HCT116 (cell line): ENCODE data around the gene PCLO. TPM values are rescaled to one million over a fixed set of nuclear protein-coding genes. Genes with fewer than 3 reads are reported as not detected.

Experiments
- ATAC-seq: fragments of 200-7000 bp; cut with Tn5 transposase; 2 replicates; pipeline ENCODE4 v1.9.1; 2020; ENCODE audit warnings: mild to moderate bottlenecking, moderate library complexity
- BruUV-seq: library from RNA; stranded (reverse); fragments of 400-500 nt; replicated peaks from 2 replicates; lab custom pipeline; 2021; lab: Mats Ljungman, UMichigan
- CTCF ChIA-PET: fragments of 300-600 bp; sonication (Branson Sonifier 250); formaldehyde crosslinking; loops from one replicate; lab custom pipeline; 2021; ENCODE audit warnings: antibody characterized with exemption; lab: Charles Lee
- POLR2A ChIA-PET: fragments of 300-600, 350-600 bp; sonication (Branson Sonifier 250); formaldehyde crosslinking; loops from one replicate; lab custom pipeline; 2021; ENCODE audit warnings: antibody characterized with exemption; lab: Charles Lee
- RAD21 ChIA-PET, 2 experiments: fragments of 300-600 bp; sonication (Branson Sonifier 250); formaldehyde crosslinking; loops; one replicate each; lab custom pipeline; 2023; ENCODE audit warnings: low total read pairs in 2 of 2; ENCODE audit not compliant: uncharacterized antibody in 2 of 2, unreplicated experiment in 2 of 2, low non-redundant PET in 1 of 2; lab: Charles Lee
- DNase-seq: peaks from one replicate; pipeline ENCODE4 v3.0.0-alpha.2; 2010; ENCODE audit warnings: low read depth, low spot score
- H2AFZ ChIP-seq: fragments of 200-600 bp; shearing (Covaris generic), sonication (generic); 2 replicates; pipeline ENCODE4 v1.6.1; 2017; ENCODE audit warnings: low read depth, mixed run types, mixed read lengths, antibody characterized with exemption, low read length; ENCODE audit not compliant: poor library complexity, severe bottlenecking
- H3K27ac ChIP-seq: 2 replicates; pipeline ENCODE4 v1.5.1; 2012; ENCODE audit warnings: low read depth, low read length
- H3K27me3 ChIP-seq: fragments of 200-600 bp; sonication (generic); 2 replicates; pipeline ENCODE4 v1.6.1; 2016; ENCODE audit warnings: mixed run types, low read length, mixed read lengths; ENCODE audit not compliant: insufficient read depth
- H3K36me3 ChIP-seq, 2 experiments: fragments of 200-500 bp in 1 of 2; fragments of 200-600 bp in 1 of 2; sonication (Bioruptor generic) in 1 of 2; sonication (generic) in 1 of 2; 2 replicates each; pipeline versions ENCODE4 v1.5.1 to v1.6.1; 2014 to 2016; ENCODE audit warnings: low read length in 2 of 2, inconsistent platforms in 1 of 2, mixed read lengths in 1 of 2, mixed run types in 1 of 2; ENCODE audit not compliant: insufficient read depth in 2 of 2, control insufficient read depth in 1 of 2
- H3K4me1 ChIP-seq, 2 experiments: fragments of 200-600 bp in 1 of 2; sonication (generic) in 1 of 2; 2 replicates each; pipeline versions ENCODE4 v1.5.1 to v1.6.1; 2012 to 2017; ENCODE audit warnings: low read length in 2 of 2, inconsistent platforms in 1 of 2, mild to moderate bottlenecking in 1 of 2, mixed read lengths in 1 of 2, mixed run types in 1 of 2, moderate library complexity in 1 of 2; ENCODE audit not compliant: insufficient read depth in 2 of 2, control insufficient read depth in 1 of 2
- H3K4me2 ChIP-seq: fragments of 200-600 bp; sonication (generic); 2 replicates; pipeline ENCODE4 v1.6.1; 2017; ENCODE audit warnings: mixed run types, low read length, mixed read lengths
- H3K4me3 ChIP-seq, 2 experiments: fragments of 200-600 bp in 1 of 2; sonication (generic) in 1 of 2; replicated peaks in 1 of 2; 2 replicates each; pipeline ENCODE4 v1.5.1; 2011 to 2016; ENCODE audit warnings: low read length in 2 of 2, control low read depth in 1 of 2, low read depth in 1 of 2, mild to moderate bottlenecking in 1 of 2, mixed read lengths in 1 of 2, mixed run types in 1 of 2
- H3K79me2 ChIP-seq: fragments of 200-600 bp; sonication (generic); 2 replicates; pipeline ENCODE4 v1.6.1; 2017; ENCODE audit warnings: mild to moderate bottlenecking, mixed run types, low read length, moderate library complexity, mixed read lengths; ENCODE audit not compliant: insufficient read depth
- H3K9ac ChIP-seq: fragments of 200-600 bp; sonication (generic); 2 replicates; pipeline ENCODE4 v1.6.1; 2016; ENCODE audit warnings: low read length, mixed read lengths
- H3K9me2 ChIP-seq: fragments of 200-600 bp; sonication (generic), shearing (Covaris generic); 2 replicates; pipeline ENCODE4 v1.6.1; 2017; ENCODE audit warnings: mixed run types, mild to moderate bottlenecking, moderate library complexity; ENCODE audit not compliant: insufficient read depth
- H3K9me3 ChIP-seq, 2 experiments: fragments of 200-500 bp in 1 of 2; fragments of 200-600 bp in 1 of 2; sonication (Bioruptor generic) in 1 of 2; sonication (generic) in 1 of 2; 2 replicates each; pipeline ENCODE4 v1.6.1; 2014 to 2017; ENCODE audit warnings: low read length in 2 of 2, mixed read lengths in 2 of 2, inconsistent platforms in 1 of 2, low read depth in 1 of 2, mild to moderate bottlenecking in 1 of 2, mixed run types in 1 of 2, moderate library complexity in 1 of 2; ENCODE audit not compliant: control insufficient read depth in 1 of 2, insufficient read depth in 1 of 2
- H4K20me1 ChIP-seq: fragments of 200-600 bp; sonication (generic), shearing (Covaris generic); 2 replicates; pipeline ENCODE4 v1.6.1; 2017; ENCODE audit warnings: mixed run types, mild to moderate bottlenecking, moderate library complexity; ENCODE audit not compliant: insufficient read depth
- ATF3 ChIP-seq: IDR thresholded peaks from 2 replicates; pipeline ENCODE4 v1.6.1; 2012
- CBX3 ChIP-seq: IDR thresholded peaks from 2 replicates; pipeline ENCODE4 v1.6.1; 2012; ENCODE audit warnings: low read depth
- CEBPB ChIP-seq: IDR thresholded peaks from 2 replicates; pipeline ENCODE4 v1.6.1; 2012; ENCODE audit warnings: low read depth
- CTCF ChIP-seq, 3 experiments: fragments of 200-600 bp in 1 of 3; sonication (generic) in 1 of 3; IDR thresholded peaks in 2 of 3; conservative IDR thresholded peaks in 1 of 3; 2 replicates each; pipeline ENCODE4 v1.5.1; 2012 to 2017; ENCODE audit warnings: low read depth in 2 of 3, low read length in 2 of 3, antibody characterized with exemption in 1 of 3, borderline replicate concordance in 1 of 3, control low read depth in 1 of 3, mild to moderate bottlenecking in 1 of 3, mixed read lengths in 1 of 3, mixed run types in 1 of 3, moderate library complexity in 1 of 3; ENCODE audit not compliant: insufficient read depth in 1 of 3
- EGR1 ChIP-seq: IDR thresholded peaks from 2 replicates; pipeline ENCODE4 v1.6.1; 2012; ENCODE audit warnings: low read depth
- ELF1 ChIP-seq: IDR thresholded peaks from 2 replicates; pipeline ENCODE4 v1.6.1; 2012; ENCODE audit warnings: low read depth, borderline replicate concordance
- EZH2phosphoT487 ChIP-seq: fragments of 200-600 bp; IDR thresholded peaks from 2 replicates; pipeline ENCODE4 v1.6.1; 2018; ENCODE audit warnings: antibody characterized with exemption, borderline replicate concordance
- FOSL1 ChIP-seq: IDR thresholded peaks from 2 replicates; pipeline ENCODE4 v1.6.1; 2012; ENCODE audit warnings: low read depth
- JUND ChIP-seq: IDR thresholded peaks from 2 replicates; pipeline ENCODE4 v1.6.1; 2012
- POLR2A ChIP-seq: IDR thresholded peaks from 2 replicates; pipeline ENCODE4 v1.7.0; 2011; ENCODE audit warnings: borderline replicate concordance; ENCODE audit not compliant: insufficient read depth, insufficient read length; ENCODE audit errors: extremely low read depth
- POLR2AphosphoS5 ChIP-seq: IDR thresholded peaks from 2 replicates; pipeline ENCODE4 v1.6.1; 2011; ENCODE audit warnings: mild to moderate bottlenecking, low read depth, low read length, moderate library complexity
- SIN3A ChIP-seq: IDR thresholded peaks from 2 replicates; pipeline ENCODE4 v1.6.1; 2012; ENCODE audit warnings: low read depth
- SP1 ChIP-seq: IDR thresholded peaks from 2 replicates; pipeline ENCODE4 v1.6.1; 2012; ENCODE audit warnings: low read depth
- SRF ChIP-seq: IDR thresholded peaks from 2 replicates; pipeline ENCODE4 v1.6.1; 2012; ENCODE audit warnings: low read depth
- TCF7L2 ChIP-seq: IDR thresholded peaks from 2 replicates; pipeline ENCODE4 v1.7.0; 2011; ENCODE audit warnings: borderline replicate concordance, inconsistent platforms; ENCODE audit not compliant: insufficient read depth, insufficient read length; ENCODE audit errors: extremely low read depth
- YY1 ChIP-seq: IDR thresholded peaks from 2 replicates; pipeline ENCODE4 v1.6.1; 2011; ENCODE audit warnings: low read length, low read depth, moderate library complexity, mild to moderate bottlenecking; ENCODE audit not compliant: insufficient replicate concordance; ENCODE audit errors: extremely low read depth
- ZBTB33 ChIP-seq: IDR thresholded peaks from 2 replicates; pipeline ENCODE4 v1.6.1; 2011; ENCODE audit warnings: mild to moderate bottlenecking, low read length, moderate library complexity; ENCODE audit not compliant: insufficient replicate concordance; ENCODE audit errors: extremely low read depth
- ZFX ChIP-seq: fragments of 450-650 bp; IDR thresholded peaks from 2 replicates; pipeline ENCODE4 v1.6.1; 2017
- intact Hi-C: fragments of 100-400 bp; cut with micrococcal nuclease; formaldehyde crosslinking; loops from 2 replicates; pipeline ENCODE4 v1.10.0; 2022
- total RNA-seq: library from RNA; stranded (reverse); gene quantifications from one replicate; pipeline ENCODE4 v1.2.1, GENCODE V29; 2021; ENCODE audit not compliant: unreplicated experiment
- TF ChIP-seq, protein P1 (sequence below): IDR thresholded peaks from 2 replicates; pipeline ENCODE4 v1.6.1; 2012
- TF ChIP-seq, protein P2 (sequence below): IDR thresholded peaks from 2 replicates; pipeline ENCODE4 v1.6.1; 2012; ENCODE audit warnings: low read depth

Gene PCLO
- total RNA-seq, 1 experiment from 2014 or later, result 2.4 TPM

GRCh38 chr7:83060218-83060617 is 102.5 kb downstream of the PCLO start:
- TF ChIP-seq FOSL1 (no peak), EZH2phosphoT487 (no peak), SIN3A (no peak), ATF3 (no peak), CBX3 (no peak), POLR2AphosphoS5 (no peak), JUND (no peak), TCF7L2 (no peak), CTCF (IDR thresholded peaks at IDR 0.05 in 2 of 3, conservative IDR thresholded peaks at IDR 0.05 in 1 of 3; ENCODE audit: borderline replicate concordance in 1 of 3, insufficient read depth in 1 of 3, low read depth in 2 of 3, low read length in 2 of 3) (no peak), YY1 (no peak), EGR1 (no peak), ZFX (no peak), ELF1 (no peak), SP1 (no peak), ZBTB33 (no peak), CEBPB (no peak), SRF (no peak), POLR2A (no peak)
- TF ChIP-seq, protein P1, sequence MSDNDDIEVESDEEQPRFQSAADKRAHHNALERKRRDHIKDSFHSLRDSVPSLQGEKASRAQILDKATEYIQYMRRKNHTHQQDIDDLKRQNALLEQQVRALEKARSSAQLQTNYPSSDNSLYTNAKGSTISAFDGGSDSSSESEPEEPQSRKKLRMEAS, result no peak
- TF ChIP-seq, protein P2, sequence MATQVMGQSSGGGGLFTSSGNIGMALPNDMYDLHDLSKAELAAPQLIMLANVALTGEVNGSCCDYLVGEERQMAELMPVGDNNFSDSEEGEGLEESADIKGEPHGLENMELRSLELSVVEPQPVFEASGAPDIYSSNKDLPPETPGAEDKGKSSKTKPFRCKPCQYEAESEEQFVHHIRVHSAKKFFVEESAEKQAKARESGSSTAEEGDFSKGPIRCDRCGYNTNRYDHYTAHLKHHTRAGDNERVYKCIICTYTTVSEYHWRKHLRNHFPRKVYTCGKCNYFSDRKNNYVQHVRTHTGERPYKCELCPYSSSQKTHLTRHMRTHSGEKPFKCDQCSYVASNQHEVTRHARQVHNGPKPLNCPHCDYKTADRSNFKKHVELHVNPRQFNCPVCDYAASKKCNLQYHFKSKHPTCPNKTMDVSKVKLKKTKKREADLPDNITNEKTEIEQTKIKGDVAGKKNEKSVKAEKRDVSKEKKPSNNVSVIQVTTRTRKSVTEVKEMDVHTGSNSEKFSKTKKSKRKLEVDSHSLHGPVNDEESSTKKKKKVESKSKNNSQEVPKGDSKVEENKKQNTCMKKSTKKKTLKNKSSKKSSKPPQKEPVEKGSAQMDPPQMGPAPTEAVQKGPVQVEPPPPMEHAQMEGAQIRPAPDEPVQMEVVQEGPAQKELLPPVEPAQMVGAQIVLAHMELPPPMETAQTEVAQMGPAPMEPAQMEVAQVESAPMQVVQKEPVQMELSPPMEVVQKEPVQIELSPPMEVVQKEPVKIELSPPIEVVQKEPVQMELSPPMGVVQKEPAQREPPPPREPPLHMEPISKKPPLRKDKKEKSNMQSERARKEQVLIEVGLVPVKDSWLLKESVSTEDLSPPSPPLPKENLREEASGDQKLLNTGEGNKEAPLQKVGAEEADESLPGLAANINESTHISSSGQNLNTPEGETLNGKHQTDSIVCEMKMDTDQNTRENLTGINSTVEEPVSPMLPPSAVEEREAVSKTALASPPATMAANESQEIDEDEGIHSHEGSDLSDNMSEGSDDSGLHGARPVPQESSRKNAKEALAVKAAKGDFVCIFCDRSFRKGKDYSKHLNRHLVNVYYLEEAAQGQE, result no peak
- Histone ChIP-seq H3K27ac (no peak overlapping the region), H3K79me2 (no peaks in the 10 kb centered on the region), H3K36me3 (no peaks in the 10 kb centered on the region), H3K9ac (no peak overlapping the region), H2AFZ (no peak overlapping the region), H3K4me1 (no peaks in the 10 kb centered on the region), H3K9me2 (no peaks in the 10 kb centered on the region), H4K20me1 (no peaks in the 10 kb centered on the region), H3K4me3 (no peak overlapping the region), H3K4me2 (no peak overlapping the region), H3K9me3 (no peaks in the 10 kb centered on the region), H3K27me3 (no peaks in the 10 kb centered on the region)
- no peak for ATAC-seq
- ChIA-PET RAD21 (no interaction called here), CTCF (no interaction called here), POLR2A (no interaction called here)
- no peak for DNase-seq
- no TSS peak for BruUV-seq
- intact Hi-C loops, result no loop called here
